PC-9 (cell line): ENCODE measurements around the gene MYO7B. TPM values are rescaled to one million over a fixed set of nuclear protein-coding genes. Genes with fewer than 3 reads are reported as not detected.

Experiments
- BruUV-seq: library from RNA; stranded (reverse); fragments of 400-500 nt; replicated peaks from 2 replicates; lab custom pipeline; 2021; lab: Mats Ljungman, UMichigan
- CTCF ChIA-PET: fragments of 300-600 bp; sonication (Branson Sonifier 250); formaldehyde crosslinking; loops from one replicate; lab custom pipeline; 2022; ENCODE audit warnings: antibody characterized with exemption; lab: Charles Lee
- POLR2A ChIA-PET: fragments of 300-600 bp; sonication (Branson Sonifier 250); formaldehyde crosslinking; loops from one replicate; lab custom pipeline; 2022; ENCODE audit warnings: antibody characterized with exemption; ENCODE audit not compliant: unreplicated experiment; lab: Charles Lee
- DNase-seq, 2 experiments: peaks; one replicate each; pipeline versions ENCODE4 v3.0.0 to v3.0.0-alpha.2; 2015 to 2022; ENCODE audit warnings: mixed read lengths in 1 of 2
- H2AFZ ChIP-seq: fragments of 200-600 bp; sonication (generic); 2 replicates; pipeline ENCODE4 v1.8.1; 2017; ENCODE audit warnings: antibody characterized with exemption
- H3F3A ChIP-seq: fragments of 200-600 bp; sonication (generic); 2 replicates; pipeline ENCODE4 v1.8.1; 2017; ENCODE audit warnings: antibody characterized with exemption, mild to moderate bottlenecking, low read depth; ENCODE audit not compliant: insufficient read depth
- H3K27ac ChIP-seq: fragments of 200-600 bp; sonication (generic); 2 replicates; pipeline ENCODE4 v1.6.1; 2016; ENCODE audit warnings: mixed run types
- H3K27me3 ChIP-seq: fragments of 200-600 bp; sonication (generic); 2 replicates; pipeline ENCODE4 v1.6.1; 2016; ENCODE audit warnings: low read depth, mixed run types; ENCODE audit not compliant: insufficient read depth
- H3K36me3 ChIP-seq: fragments of 200-600 bp; sonication (generic); 2 replicates; pipeline ENCODE4 v1.6.1; 2016; ENCODE audit warnings: low read depth, mixed run types
- H3K4me1 ChIP-seq: fragments of 200-600 bp; sonication (generic); replicated peaks from 2 replicates; pipeline ENCODE4 v1.6.1; 2016; ENCODE audit warnings: mixed run types; ENCODE audit not compliant: insufficient read depth
- H3K4me2 ChIP-seq: fragments of 200-600 bp; sonication (generic); 2 replicates; pipeline ENCODE4 v1.6.1; 2017; ENCODE audit warnings: mixed run types
- H3K4me3 ChIP-seq: fragments of 200-600 bp; sonication (generic); 2 replicates; pipeline ENCODE4 v1.6.1; 2016; ENCODE audit warnings: mixed run types
- H3K79me2 ChIP-seq: fragments of 200-600 bp; sonication (generic); 2 replicates; pipeline ENCODE4 v1.6.1; 2017; ENCODE audit warnings: low read depth, mixed run types
- H3K9me2 ChIP-seq: fragments of 200-600 bp; sonication (generic); 2 replicates; pipeline ENCODE4 v1.8.1; 2017; ENCODE audit warnings: mild to moderate bottlenecking; ENCODE audit not compliant: insufficient read depth
- H3K9me3 ChIP-seq: fragments of 200-600 bp; sonication (generic); 2 replicates; pipeline ENCODE4 v1.8.1; 2016; ENCODE audit warnings: low read depth; ENCODE audit not compliant: insufficient read depth
- H4K20me1 ChIP-seq: fragments of 200-600 bp; sonication (generic); 2 replicates; pipeline ENCODE4 v1.8.1; 2017; ENCODE audit not compliant: insufficient read depth
- CTCF ChIP-seq: fragments of 200-600 bp; sonication (generic); conservative IDR thresholded peaks from 2 replicates; pipeline ENCODE4 v1.6.1; 2017; ENCODE audit warnings: mixed run types, antibody characterized with exemption, mild to moderate bottlenecking, moderate library complexity
- EZH2 ChIP-seq: fragments of 200-600 bp; sonication (generic); IDR thresholded peaks from 2 replicates; pipeline ENCODE4 v1.8.0; 2017; ENCODE audit warnings: antibody characterized with exemption, low read depth
- intact Hi-C: fragments of 100-400 bp; cut with micrococcal nuclease; formaldehyde crosslinking; loops from one replicate; pipeline ENCODE4 v1.10.0; 2022; ENCODE audit not compliant: unreplicated experiment
- total RNA-seq: library from RNA; stranded (reverse); gene quantifications from 2 replicates; pipeline ENCODE4 v1.2.3, GENCODE V29; 2021

The MYO7B gene
- total RNA-seq, 1 experiment from 2014 or later: not detected

GRCh38 chr2:127599211-127599610 is 63.7 kb downstream of the MYO7B start:
- no peak for DNase-seq
- ChIA-PET CTCF (interaction anchor here (0.7 kb wide), 1 partner anchor 8 kb away, joined by 3 read pairs; no protein-coding TSS in a partner anchor), POLR2A (no interaction called here)

GRCh38 chr2:127604986-127605385 is 69.5 kb downstream of the MYO7B start:
- no peak overlapping the region for H3K4me2 ChIP-seq
- no peaks in the 10 kb centered on the region for H3K36me3 ChIP-seq
- TF ChIP-seq EZH2: no peak
- TF ChIP-seq CTCF: no peak
- H3F3A ChIP-seq: no peaks in the 10 kb centered on the region
- H2AFZ ChIP-seq: no peak overlapping the region
- H4K20me1 ChIP-seq: no peaks in the 10 kb centered on the region
- H3K27ac ChIP-seq: no peak overlapping the region
- no TSS peak for BruUV-seq
- POLR2A ChIA-PET: no interaction called here
- DNase-seq: no peak
- H3K79me2 ChIP-seq: no peaks in the 10 kb centered on the region
- intact Hi-C loops: no loop called here
- peaks cover 40% of the 10 kb centered on the region for H3K27me3 ChIP-seq
- no peak overlapping the region for H3K4me3 ChIP-seq
- H3K9me3 ChIP-seq: peaks cover 7% of the 10 kb centered on the region; the same call in 1 of the 2 replicates
- H3K9me2 ChIP-seq: no peaks in the 10 kb centered on the region
- CTCF ChIA-PET: no interaction called here
- H3K4me1 ChIP-seq: no peaks in the 10 kb centered on the region

More at GRCh38 chr2:127599211-127599610, 63.7 kb downstream of the MYO7B start:
- no TSS peak for BruUV-seq
- Histone ChIP-seq H2AFZ (no peak overlapping the region), H3K4me2 (no peak overlapping the region), H3K4me1 (no peaks in the 10 kb centered on the region), H3K36me3 (no peaks in the 10 kb centered on the region), H3K9me2 (no peaks in the 10 kb centered on the region), H3K79me2 (no peaks in the 10 kb centered on the region), H3K9me3 (peaks cover 7% of the 10 kb centered on the region; the same call in 1 of the 2 replicates), H3K27ac (no peak overlapping the region), H4K20me1 (no peaks in the 10 kb centered on the region), H3K27me3 (peaks cover 3% of the 10 kb centered on the region), H3F3A (no peaks in the 10 kb centered on the region), H3K4me3 (no peak overlapping the region)
- TF ChIP-seq CTCF: no peak
- TF ChIP-seq EZH2: no peak
- intact Hi-C loops: no loop called here

GRCh38 chr2:127605691-127606263 is 70.3 kb downstream of the MYO7B start:
- H3K27me3 ChIP-seq: peaks cover 47% of the 10 kb centered on the region
- no peak overlapping the region for H3K4me2 ChIP-seq
- H3K36me3 ChIP-seq: no peaks in the 10 kb centered on the region
- POLR2A ChIA-PET: no interaction called here
- TF ChIP-seq EZH2: no peak
- TF ChIP-seq CTCF: no peak
- no peaks in the 10 kb centered on the region for H3K79me2 ChIP-seq
- H3K4me3 ChIP-seq: no peak overlapping the region
- H3F3A ChIP-seq: no peaks in the 10 kb centered on the region
- H3K27ac ChIP-seq: no peak overlapping the region
- no peak for DNase-seq
- H4K20me1 ChIP-seq: no peaks in the 10 kb centered on the region
- intact Hi-C loops: no loop called here
- H3K9me3 ChIP-seq: peaks cover 7% of the 10 kb centered on the region; the same call in 1 of the 2 replicates
- no peaks in the 10 kb centered on the region for H3K9me2 ChIP-seq
- no peak overlapping the region for H2AFZ ChIP-seq
- no TSS peak for BruUV-seq
- CTCF ChIA-PET: no interaction called here
- H3K4me1 ChIP-seq: no peaks in the 10 kb centered on the region
